GM18867 (cell line): ENCODE data around the gene SFMBT2.
"Not testable (repeated sequence)": the region's sequence is repeated elsewhere in the genome, so short reads cannot be mapped to it uniquely, and the experiment has no call there.

Experiments used
- ATAC-seq: cut with Tn5 transposase; IDR thresholded peaks from one replicate; pipeline ENCODE4 v1.9.1; 2021; ENCODE audit warnings: mild to moderate bottlenecking, moderate library complexity; ENCODE audit not compliant: unreplicated experiment

Gene SFMBT2

DNA sequence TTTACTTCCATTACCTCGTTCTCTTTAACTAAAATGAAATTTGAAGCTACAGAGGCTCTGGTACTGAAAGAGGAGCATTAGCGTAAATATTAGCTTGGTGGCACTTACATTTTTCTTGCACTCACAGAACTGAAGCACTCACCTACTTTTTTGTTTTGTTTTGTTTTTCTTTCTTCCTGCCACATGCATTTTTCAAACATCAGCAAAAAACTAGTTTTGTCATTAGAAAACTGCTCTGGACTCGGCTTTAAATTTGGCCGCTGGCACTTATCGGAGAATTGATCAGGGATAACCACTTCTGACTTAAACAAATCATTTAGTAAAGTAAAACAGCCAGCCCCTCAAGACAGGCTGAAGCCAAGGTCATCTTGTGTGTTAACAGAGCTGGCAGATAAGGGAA is 216.3 kb downstream of the SFMBT2 start:
- no peak for ATAC-seq

DNA sequence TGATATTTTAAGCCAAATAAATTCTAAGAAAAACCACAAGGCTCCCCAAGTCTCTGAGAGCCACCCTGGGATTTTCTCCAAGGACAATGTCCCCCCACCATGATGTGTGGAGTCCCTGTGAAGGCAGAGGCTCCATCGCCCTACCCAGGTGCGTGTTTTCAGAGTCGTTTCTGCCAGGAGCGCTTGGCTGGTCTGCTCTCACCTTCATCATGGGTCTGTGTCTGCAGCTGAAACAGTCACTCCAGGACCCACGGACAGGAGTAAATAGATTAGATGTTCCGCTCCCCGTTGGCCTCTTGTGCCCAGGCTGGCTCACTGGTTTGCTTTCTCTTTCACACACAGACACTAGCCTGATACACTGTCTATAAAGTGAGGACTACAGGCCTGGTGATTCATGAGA is 217.5 kb downstream of the SFMBT2 start:
- peak; percentile 68 for ATAC-seq

GRCh38 chr10:7192831-7193361 is 217.9 kb downstream of the SFMBT2 start:
- peak; percentile 55 for ATAC-seq

GRCh38 chr10:7192061-7192460 is 218.8 kb downstream of the SFMBT2 start:
- no peak for ATAC-seq

DNA sequence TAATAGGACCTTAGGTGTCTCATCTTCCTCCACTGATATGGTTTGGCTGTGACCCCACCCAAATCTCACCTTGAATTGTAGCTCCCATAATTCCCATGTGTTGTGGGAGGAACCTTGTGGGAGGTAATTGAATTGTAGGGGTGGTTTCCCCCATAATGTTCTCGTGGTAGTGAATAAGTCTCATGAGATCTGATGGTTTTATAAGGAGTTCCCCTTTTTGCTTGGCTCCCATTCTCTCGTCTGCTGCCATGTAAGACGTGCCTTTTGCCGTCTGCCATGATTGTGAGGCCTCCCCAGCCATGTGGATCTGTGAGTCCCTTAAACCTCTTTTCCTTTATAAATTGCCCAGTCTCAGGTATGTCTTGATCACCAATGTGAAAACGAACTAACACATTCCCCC is 220.1 kb downstream of the SFMBT2 start:
- ATAC-seq: not testable (repeated sequence)

DNA sequence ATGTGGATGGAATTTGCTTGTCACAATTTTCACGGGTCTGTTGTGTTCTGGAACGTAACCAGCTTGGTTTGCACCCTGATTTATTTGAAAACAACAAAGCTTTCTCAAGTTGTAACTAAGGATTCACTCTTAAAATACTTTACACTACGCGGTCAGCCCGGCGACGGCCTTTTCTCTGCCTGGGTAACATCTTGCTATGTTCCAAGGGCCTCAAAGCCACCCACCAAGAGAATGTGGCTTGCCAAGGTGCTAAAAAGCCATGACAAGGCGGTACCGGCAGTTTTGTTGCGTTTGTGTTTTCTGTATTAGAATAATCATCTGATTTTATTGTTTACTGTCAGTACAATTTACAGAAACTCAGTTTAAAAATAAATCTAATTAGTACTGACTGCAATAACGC is 220.9 kb downstream of the SFMBT2 start:
- ATAC-seq: no peak

DNA sequence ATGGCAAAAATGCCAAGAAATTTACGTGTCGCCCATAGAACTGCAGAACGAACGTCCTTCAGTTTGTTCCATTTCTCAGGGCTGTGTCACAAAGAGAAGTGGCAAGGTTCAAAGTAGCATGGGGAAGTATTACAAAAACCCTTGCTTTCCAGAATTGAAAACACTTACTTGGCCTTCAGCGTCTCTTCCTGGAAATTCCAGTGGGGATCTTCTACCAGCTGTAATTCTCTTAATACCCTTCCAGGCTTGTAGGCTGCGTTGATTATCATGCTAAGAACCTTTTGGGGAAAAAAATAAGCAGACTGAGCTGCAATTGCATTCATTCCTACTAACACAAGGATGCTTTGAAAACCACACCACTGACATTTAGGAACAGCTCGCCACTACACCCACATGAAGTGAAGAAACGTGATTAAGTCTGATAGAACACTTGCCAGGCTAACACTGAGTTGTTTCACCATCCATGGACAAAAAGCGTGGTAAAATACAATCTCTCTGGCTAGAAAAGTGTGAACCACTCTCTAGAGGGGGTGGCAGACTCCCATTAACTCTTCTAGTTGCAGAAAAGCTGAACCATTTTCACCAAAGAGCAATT is 222.3 kb downstream of the SFMBT2 start:
- no peak for ATAC-seq

DNA sequence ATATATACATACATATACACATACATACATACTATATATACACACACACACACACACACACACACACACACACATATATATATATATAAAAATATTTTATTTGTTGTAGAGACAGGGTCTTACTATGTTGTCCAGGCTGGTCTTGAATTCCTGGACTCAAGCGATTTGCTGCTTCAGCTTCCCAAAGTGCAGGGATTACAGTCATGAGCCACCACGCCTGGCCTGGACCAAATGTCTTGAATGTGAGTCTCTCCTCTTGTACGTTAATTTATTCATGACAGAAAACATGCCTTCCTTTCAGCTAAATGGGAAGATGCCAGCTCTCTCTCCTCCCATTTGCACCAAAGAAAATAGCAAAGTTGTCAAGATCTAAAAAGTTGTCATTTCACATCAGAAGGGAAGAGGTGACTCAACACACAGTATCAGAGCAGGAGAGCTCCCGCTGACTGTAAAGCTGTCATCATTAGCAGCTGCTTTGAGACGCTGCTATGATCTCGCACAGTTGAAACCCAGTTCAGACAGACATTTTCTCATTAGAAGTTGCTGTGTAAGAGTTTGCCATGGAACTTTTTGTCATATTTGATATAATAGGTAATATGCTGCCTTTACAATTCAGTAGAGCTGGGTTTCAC is 224.3 kb downstream of the SFMBT2 start:
- ATAC-seq: no peak

- ATAC-seq: no peak
Observed at GRCh38 chr10:7185367-7185690, 225.5 kb downstream of the SFMBT2 start.

DNA sequence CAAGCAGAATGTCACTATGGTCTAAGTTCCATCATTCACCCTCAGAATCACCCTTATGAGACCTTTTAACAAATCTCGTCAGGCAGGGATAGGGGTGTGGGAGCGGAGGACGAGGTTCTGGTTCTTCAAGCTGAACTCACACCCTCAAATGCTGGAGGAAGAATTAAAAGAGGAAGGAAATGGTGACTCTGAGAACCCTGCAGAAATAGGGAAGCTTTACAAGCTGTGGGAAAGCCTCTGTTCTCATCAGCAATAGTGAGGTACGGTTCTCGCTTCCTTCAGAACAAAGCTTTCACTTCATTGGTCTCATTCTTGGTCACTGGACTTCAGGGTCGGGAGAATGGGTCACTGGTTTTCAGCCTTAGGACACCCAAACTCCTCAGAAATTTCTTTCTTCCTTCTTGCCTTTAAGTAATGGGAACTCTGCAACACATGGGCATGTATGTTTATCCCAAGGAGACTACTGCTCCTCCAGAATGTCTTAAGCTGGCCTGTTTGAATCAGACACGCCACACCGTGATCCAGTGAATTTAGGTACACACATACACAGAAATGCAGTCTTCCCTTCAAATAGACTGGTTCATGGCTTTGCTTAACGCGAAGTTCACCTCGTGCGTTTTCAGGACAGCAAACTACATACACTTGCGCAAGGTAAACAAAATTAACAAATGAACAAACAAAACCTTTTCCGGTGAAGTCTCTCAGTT is 226.0 kb downstream of the SFMBT2 start:
- ATAC-seq: peak; percentile 64

DNA sequence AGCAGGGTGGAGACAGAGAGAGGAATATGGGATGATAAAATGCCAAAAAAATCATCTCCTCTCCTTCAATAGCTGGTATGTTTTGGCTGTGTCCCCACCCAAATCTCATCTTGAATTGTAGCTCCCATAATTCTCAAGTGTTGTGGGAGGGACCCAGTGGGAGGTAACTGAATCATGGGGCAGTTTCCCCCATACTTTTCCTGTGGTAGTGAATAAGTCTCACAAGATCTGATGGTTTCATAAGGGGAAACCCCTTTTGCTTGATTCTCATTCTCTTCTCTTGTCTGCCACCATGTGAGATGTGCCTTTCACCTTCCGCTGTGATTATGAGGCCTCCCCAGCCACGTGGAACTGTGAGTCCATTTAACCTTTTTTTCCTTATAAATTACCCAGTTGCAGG is 226.7 kb downstream of the SFMBT2 start:
- ATAC-seq: not testable (repeated sequence)

DNA sequence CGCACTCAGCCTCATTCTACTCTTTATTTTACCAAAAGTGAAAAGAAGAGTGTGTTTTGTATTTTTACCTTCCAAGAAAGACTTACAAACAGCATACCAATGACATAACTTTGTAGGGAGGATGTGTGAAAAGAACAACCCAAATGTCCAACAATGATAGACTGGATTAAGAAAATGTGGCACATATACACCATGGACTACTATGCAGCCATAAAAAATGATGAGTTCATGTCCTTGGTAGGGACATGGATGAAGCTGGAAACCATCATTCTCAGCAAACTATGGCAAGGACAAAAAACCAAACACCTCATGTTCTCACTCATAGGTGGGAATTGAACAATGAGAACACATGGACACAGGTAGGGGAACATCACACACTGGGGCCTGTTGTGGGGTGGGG is 228.5 kb downstream of the SFMBT2 start:
- not testable (repeated sequence) for ATAC-seq

DNA sequence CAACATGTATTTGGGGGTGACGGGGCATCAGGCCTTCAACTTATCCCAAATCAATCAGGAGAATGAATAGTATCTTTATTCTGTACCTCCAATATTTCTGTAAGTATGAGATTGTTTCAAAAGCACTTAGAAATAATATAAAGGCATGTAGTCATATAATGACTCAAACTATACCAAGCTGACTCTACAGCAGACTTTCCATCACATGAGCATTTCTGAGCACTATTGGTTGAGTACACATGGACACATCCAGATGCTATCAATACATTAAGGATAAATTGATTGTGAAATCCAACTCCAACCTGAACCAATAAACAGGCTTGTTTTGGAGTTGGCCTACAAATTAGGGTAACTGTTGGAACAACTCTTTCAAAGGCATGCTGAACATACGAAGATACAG is 229.4 kb downstream of the SFMBT2 start:
- ATAC-seq: no peak

GRCh38 chr10:7179536-7179935 is 231.3 kb downstream of the SFMBT2 start:
- no peak for ATAC-seq

DNA sequence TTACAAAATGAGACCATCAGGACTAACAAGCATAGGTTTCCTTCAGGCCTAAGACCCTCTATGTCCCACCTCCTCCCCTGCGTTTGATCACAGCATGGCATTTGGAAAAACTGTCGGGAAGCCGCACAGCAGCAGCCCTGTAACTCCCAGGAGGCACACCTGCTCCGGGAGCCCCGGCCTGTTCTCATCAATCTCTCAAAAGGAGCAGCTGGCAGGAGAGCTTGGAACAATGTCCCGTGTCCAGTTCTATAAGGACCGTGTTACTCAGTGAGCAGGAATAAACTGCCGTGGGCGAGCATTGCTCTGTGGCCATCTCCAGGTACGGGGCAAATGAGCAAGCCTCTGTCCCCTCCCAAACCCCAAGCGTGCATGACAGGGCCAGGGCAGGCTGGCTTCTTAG is 236.9 kb downstream of the SFMBT2 start:
- ATAC-seq: no peak

DNA sequence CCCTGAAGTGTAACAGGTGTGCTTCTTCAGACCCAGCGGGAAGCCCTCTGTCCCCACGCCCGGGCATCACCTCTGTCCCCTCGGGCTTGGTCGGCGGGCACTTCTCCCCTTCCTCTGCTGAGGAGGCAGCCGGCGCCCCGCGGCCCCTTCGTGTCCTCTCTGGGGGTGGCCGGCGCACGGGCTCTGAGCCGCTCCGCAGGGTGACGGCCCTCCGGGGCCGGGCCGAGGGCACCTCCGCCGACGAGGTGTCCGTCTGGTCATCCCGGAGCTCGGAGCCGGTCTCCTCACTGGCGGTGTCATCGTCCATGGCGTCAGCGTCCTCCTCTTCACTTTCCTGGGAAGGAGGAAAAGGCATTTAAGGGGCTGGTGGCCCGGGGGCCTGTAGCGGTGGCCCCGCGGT is 239.0 kb downstream of the SFMBT2 start:
- ATAC-seq: no peak

DNA sequence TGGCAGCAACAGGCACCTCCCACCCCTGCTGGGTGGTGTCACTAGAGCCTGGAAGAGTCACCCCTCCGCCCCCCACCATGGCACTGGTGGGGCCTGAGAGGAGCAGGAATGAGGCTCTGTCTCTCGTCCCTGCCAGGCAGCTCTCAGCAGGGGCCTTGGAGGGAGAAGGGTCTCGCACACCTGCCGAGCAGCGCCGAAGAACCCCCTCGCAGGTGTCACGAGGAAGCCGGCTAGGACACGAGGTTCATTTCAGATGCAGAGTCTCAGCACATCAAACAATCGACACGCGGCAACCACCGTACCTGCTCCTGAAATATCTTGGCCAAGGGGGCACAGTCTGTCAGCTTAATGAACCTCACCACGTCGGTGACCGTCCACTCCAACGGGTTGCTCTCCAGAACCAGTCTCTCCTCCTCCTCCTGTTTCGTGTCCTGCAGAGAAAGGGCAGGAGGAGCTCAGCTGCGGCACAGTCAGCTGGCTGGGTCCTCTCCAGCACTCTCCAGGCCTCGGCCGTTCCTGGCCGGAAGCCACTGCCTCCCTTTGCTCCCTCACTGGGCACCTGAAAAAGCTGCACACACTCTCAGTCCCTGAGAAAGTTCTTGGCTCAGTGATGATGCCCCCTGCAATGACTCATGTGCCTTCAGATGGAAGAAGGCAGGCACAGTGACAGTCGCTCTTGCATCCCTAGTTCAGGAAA is 240.1 kb downstream of the SFMBT2 start:
- no peak for ATAC-seq

- ATAC-seq: no peak
Observed at GRCh38 chr10:7168414-7168813, 242.4 kb downstream of the SFMBT2 start.

DNA sequence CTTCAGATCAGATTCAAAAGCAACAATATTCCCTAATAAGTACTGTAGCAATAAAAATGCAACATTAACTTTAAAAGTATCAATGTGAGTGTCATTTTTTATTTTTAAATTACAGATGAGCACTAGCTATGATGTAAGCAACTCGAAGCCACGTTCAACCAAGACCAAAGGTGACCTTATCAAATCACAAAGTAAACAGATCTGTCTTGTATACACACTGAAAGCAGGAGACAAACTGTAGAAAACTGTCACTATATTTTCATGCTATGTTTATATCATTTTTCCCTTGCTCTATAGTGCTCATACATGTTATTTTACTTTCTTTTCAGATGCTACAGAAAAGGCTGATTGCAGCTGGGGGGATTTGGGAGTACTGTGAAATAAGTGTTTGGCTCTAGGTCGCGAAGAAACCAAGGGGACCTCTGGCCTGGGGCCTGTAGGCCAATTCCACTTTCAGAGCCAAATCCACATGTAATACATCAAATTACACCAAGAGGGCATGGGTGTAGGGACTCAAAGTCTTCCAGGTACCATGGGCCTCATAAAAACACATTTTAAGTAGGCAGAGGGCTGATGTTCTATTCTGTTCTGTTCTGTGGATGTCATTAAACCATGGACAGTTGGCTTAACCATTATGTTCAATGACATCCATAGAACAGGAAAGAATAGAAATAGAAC is 245.2 kb downstream of the SFMBT2 start:
- ATAC-seq: no peak

- ATAC-seq: no peak
Observed at GRCh38 chr10:7164955-7165354, 245.9 kb downstream of the SFMBT2 start.

DNA sequence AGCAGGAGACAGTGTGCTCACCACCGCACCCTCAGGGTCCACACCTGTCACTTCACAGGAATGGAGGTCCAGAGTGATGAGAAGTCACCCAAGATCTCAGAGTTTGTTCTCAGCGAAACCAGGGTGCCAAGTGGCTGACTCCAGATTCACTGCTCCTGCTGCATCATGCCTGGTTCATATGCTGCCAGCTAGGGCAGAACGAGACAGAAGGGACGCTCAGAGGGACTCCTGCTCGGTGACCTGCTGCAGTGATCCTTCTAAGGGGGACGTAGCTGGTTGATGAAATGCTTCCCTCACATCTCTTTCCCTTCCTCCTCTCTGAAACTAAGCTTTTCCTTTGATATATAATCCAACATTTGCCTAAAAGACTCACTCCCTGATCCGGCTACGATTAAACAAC is 248.5 kb downstream of the SFMBT2 start:
- no peak for ATAC-seq
